ENCODE data around the gene SKIDA1. TPM values are rescaled to one million over a fixed set of nuclear protein-coding genes. Genes with fewer than 3 reads are reported as not detected.

The SKIDA1 gene
- total and polyA plus RNA-seq, 2 donors (not counting 1 experiment from before 2014, with no cell fraction given): 0.28 to 0.50 TPM

DNA sequence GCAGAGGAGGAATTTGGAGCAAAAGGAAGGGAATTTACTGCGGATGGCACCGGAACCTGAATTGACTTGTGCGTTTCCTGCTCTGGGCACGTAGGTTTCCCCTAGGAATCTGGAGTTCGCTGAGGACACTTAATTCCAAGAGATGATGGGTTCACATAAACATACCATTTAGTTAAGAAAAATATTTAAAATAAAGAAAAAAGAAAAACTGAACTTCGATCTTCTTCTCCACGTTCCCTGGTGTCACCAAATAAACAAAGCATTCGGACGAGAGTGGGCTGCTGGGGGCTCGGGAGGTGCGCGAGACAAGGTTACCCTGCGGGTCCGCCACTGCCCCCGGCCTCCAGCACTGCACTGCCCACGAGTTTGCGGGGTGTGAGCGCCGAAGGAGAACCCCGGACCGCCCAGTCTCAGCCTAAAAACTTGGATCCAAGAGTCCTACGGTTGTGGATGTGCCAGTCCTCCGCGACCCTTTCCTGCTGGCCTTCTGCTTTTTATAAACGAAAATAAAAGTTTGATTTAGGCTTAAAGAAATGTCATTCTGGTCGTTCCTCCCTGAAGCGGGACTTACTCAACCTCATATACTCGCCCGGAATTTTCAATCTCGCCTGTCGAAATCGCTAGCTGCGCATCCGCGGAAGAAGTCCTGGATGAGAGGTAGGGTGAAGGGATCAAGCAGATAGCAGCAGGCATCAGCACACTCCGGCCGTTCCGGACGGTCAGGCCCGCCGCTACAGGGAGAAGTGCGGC lies 30.3 kb downstream of the SKIDA1 start:
- peak overlapping the region; percentile 98 for H3K4me2 ChIP-seq (ENCODE audit: extremely low read depth, insufficient read depth, low read length)
- H3K79me2 ChIP-seq (ENCODE audit: control insufficient read depth, insufficient read depth, low read length): no peaks in the 10 kb centered on the region
- no peaks in the 10 kb centered on the region for H4K20me1 ChIP-seq (ENCODE audit: control insufficient read depth, extremely low read depth, insufficient read depth, low read length)
- peak in 1 of 2 donors; percentile 48 for DNase-seq (ENCODE audit: low read depth in 2 of 2)
- H3K27me3 ChIP-seq (ENCODE audit: control insufficient read depth, insufficient read depth, low read length): no peaks in the 10 kb centered on the region
- H3K27ac ChIP-seq (ENCODE audit: insufficient read depth, low read length): no peak overlapping the region
- H3K4me1 ChIP-seq (ENCODE audit: control insufficient read depth, extremely low read depth, insufficient read depth, low read length): peaks cover 2% of the 10 kb centered on the region
- no peaks in the 10 kb centered on the region for H3K9me3 ChIP-seq (ENCODE audit: control insufficient read depth, insufficient read depth, low read depth, low read length)
- peak overlapping the region; percentile 91 for H2AFZ ChIP-seq (ENCODE audit: low read length)
- peak overlapping the region; percentile 62 for H3K9ac ChIP-seq (ENCODE audit: insufficient read depth, low read length)
- TF ChIP-seq CTCF (conservative IDR thresholded peaks at IDR 0.05 in 1 of 2, IDR thresholded peaks at IDR 0.05 in 1 of 2; ENCODE audit: low read depth in 1 of 2, low read length in 2 of 2) (no peak), EZH2 (IDR thresholded peaks at IDR 0.05; ENCODE audit: low read length, missing control alignments) (no peak)
- no peaks in the 10 kb centered on the region for H3K36me3 ChIP-seq (ENCODE audit: control insufficient read depth, insufficient read depth, low read length)
- peak overlapping the region; percentile 80 to 88 (median 84) for H3K4me3 ChIP-seq (replicated peaks in 1 of 4; ENCODE audit: control extremely low read depth in 1 of 4, insufficient read depth in 1 of 4, low read depth in 3 of 4, low read length in 4 of 4)

- Histone ChIP-seq H3K4me1 (ENCODE audit: control insufficient read depth, extremely low read depth, insufficient read depth, low read length) (peaks cover 2% of the 10 kb centered on the region), H3K4me3 (replicated peaks in 1 of 4; ENCODE audit: control extremely low read depth in 1 of 4, insufficient read depth in 1 of 4, low read depth in 3 of 4, low read length in 4 of 4) (peak overlapping the region; percentile 80 to 88 (median 84)), H3K9ac (ENCODE audit: insufficient read depth, low read length) (peak overlapping the region; percentile 39), H2AFZ (ENCODE audit: low read length) (peak overlapping the region; percentile 66), H3K36me3 (ENCODE audit: control insufficient read depth, insufficient read depth, low read length) (no peaks in the 10 kb centered on the region), H3K4me2 (ENCODE audit: extremely low read depth, insufficient read depth, low read length) (peak overlapping the region; percentile 98), H3K79me2 (ENCODE audit: control insufficient read depth, insufficient read depth, low read length) (no peaks in the 10 kb centered on the region), H4K20me1 (ENCODE audit: control insufficient read depth, extremely low read depth, insufficient read depth, low read length) (no peaks in the 10 kb centered on the region), H3K27me3 (ENCODE audit: control insufficient read depth, insufficient read depth, low read length) (no peaks in the 10 kb centered on the region), H3K9me3 (ENCODE audit: control insufficient read depth, insufficient read depth, low read depth, low read length) (no peaks in the 10 kb centered on the region), H3K27ac (ENCODE audit: insufficient read depth, low read length) (no peak overlapping the region)
- TF ChIP-seq CTCF (conservative IDR thresholded peaks at IDR 0.05 in 1 of 2, IDR thresholded peaks at IDR 0.05 in 1 of 2; ENCODE audit: low read depth in 1 of 2, low read length in 2 of 2) (peak in 1 of 2 donors; percentile 19), EZH2 (IDR thresholded peaks at IDR 0.05; ENCODE audit: low read length, missing control alignments) (no peak)
- DNase-seq (ENCODE audit: low read depth in 2 of 2): peak; percentile 37 to 39
Measured at GRCh38 chr10:21494191-21495001, 31.1 kb downstream of the SKIDA1 start.

DNA sequence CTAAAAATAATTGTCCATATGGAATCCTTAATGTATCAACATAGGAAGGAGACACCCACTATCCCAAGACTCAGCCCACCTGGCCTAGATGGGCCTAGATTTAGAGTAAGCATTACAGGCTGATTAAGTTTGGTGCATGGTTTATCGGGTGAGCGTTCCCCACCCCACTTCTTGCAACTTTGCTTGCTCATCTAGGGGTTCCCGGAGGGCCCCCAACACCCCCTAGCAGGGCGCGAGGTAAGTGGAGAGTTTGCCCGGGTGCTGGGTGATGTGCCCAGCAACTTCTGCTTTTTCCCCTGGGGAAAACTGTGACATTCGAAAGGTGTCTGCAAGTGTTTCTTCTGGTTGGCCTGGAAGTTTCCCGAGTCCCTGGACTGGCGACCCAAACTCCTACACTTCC lies 31.7 kb downstream of the SKIDA1 start:
- no peak overlapping the region for H3K27ac ChIP-seq (ENCODE audit: insufficient read depth, low read length)
- H3K79me2 ChIP-seq (ENCODE audit: control insufficient read depth, insufficient read depth, low read length): no peaks in the 10 kb centered on the region
- no peaks in the 10 kb centered on the region for H3K36me3 ChIP-seq (ENCODE audit: control insufficient read depth, insufficient read depth, low read length)
- TF ChIP-seq CTCF (conservative IDR thresholded peaks at IDR 0.05 in 1 of 2, IDR thresholded peaks at IDR 0.05 in 1 of 2; ENCODE audit: low read depth in 1 of 2, low read length in 2 of 2): no peak
- no peak for DNase-seq (ENCODE audit: low read depth in 2 of 2)
- H3K4me2 ChIP-seq (ENCODE audit: extremely low read depth, insufficient read depth, low read length): no peak overlapping the region
- no peaks in the 10 kb centered on the region for H3K27me3 ChIP-seq (ENCODE audit: control insufficient read depth, insufficient read depth, low read length)
- peaks cover 2% of the 10 kb centered on the region for H3K4me1 ChIP-seq (ENCODE audit: control insufficient read depth, extremely low read depth, insufficient read depth, low read length)
- no peaks in the 10 kb centered on the region for H3K9me3 ChIP-seq (ENCODE audit: control insufficient read depth, insufficient read depth, low read depth, low read length)
- peak overlapping the region in 1 of 4 experiments; percentile 83 for H3K4me3 ChIP-seq (replicated peaks in 1 of 4; ENCODE audit: control extremely low read depth in 1 of 4, insufficient read depth in 1 of 4, low read depth in 3 of 4, low read length in 4 of 4)
- H4K20me1 ChIP-seq (ENCODE audit: control insufficient read depth, extremely low read depth, insufficient read depth, low read length): no peaks in the 10 kb centered on the region
- no peak overlapping the region for H3K9ac ChIP-seq (ENCODE audit: insufficient read depth, low read length)
- peak overlapping the region; percentile 66 for H2AFZ ChIP-seq (ENCODE audit: low read length)
